ENCODE measurements around the gene NLRC3. TPM values are rescaled to one million over a fixed set of nuclear protein-coding genes. Genes with fewer than 3 reads are reported as not detected.
A peak's percentile ranks its signal among the peaks of the same experiment; 100 is the strongest.
"Not testable (repeated sequence)": the region's sequence is repeated elsewhere in the genome, so short reads cannot be mapped to it uniquely, and the experiment has no call there.

NLRC3 gene, protein sequence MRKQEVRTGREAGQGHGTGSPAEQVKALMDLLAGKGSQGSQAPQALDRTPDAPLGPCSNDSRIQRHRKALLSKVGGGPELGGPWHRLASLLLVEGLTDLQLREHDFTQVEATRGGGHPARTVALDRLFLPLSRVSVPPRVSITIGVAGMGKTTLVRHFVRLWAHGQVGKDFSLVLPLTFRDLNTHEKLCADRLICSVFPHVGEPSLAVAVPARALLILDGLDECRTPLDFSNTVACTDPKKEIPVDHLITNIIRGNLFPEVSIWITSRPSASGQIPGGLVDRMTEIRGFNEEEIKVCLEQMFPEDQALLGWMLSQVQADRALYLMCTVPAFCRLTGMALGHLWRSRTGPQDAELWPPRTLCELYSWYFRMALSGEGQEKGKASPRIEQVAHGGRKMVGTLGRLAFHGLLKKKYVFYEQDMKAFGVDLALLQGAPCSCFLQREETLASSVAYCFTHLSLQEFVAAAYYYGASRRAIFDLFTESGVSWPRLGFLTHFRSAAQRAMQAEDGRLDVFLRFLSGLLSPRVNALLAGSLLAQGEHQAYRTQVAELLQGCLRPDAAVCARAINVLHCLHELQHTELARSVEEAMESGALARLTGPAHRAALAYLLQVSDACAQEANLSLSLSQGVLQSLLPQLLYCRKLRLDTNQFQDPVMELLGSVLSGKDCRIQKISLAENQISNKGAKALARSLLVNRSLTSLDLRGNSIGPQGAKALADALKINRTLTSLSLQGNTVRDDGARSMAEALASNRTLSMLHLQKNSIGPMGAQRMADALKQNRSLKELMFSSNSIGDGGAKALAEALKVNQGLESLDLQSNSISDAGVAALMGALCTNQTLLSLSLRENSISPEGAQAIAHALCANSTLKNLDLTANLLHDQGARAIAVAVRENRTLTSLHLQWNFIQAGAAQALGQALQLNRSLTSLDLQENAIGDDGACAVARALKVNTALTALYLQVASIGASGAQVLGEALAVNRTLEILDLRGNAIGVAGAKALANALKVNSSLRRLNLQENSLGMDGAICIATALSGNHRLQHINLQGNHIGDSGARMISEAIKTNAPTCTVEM
- 10 to 100 TPM; 12.3 to 12.5 TPM for total RNA-seq

DNA sequence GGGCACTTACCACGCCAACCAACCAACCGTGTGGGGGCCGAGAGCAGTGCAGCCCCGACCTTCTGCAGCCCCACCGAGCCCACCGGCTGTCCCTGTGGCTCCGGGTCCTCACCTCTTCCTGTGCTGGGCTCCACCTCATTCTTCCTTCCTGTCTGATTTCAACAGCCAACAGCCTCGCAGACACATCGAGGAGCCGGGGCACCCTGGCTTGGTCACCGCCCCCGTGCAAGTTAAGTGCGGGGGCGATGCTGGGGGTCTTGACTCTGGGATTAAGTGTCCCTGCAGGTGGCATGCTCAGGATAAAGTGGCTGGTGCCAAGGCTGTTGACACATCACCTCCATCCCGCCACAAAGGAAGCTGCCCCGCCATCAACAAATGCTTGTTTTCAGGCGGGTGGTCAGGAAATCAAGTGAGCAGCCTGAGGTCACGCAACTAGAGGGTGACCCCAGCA lies at the start of gene NLRC3:
NLRC3 (minus strand) TSS at position 102 of the 451 bp plus-strand sequence. CDS start 12,367 bp downstream, outside the sequence.
- H3K4me1 Mint-ChIP-seq, result peaks cover 46% of the 10 kb centered on the region

GRCh38 chr16:3625911-3626732 lies 48.9 kb upstream of the NLRC3 start:
- H3K4me3 Mint-ChIP-seq, result no peak overlapping the region
- H3K36me3 Mint-ChIP-seq, result no peaks in the 10 kb centered on the region
- peak overlapping the region; percentile 68 for H3K27ac Mint-ChIP-seq
- DNase-seq, result no peak
- peaks cover 28% of the 10 kb centered on the region for H3K4me1 Mint-ChIP-seq
- H3K27me3 Mint-ChIP-seq, result no peaks in the 10 kb centered on the region
- H3K9me3 Mint-ChIP-seq, result no peaks in the 10 kb centered on the region

More for the DNA sequence above, at the start of gene NLRC3:
- Mint-ChIP-seq H3K27ac (peak within 1 kb of the TSS; percentile 95), H3K27me3 (no peaks in the 10 kb centered on the region), H3K36me3 (peaks cover 14% of the 10 kb centered on the region), H3K9me3 (no peaks in the 10 kb centered on the region), H3K4me3 (peak within 1 kb of the TSS; percentile 94)
- DNase-seq, result peak; percentile 49

DNA sequence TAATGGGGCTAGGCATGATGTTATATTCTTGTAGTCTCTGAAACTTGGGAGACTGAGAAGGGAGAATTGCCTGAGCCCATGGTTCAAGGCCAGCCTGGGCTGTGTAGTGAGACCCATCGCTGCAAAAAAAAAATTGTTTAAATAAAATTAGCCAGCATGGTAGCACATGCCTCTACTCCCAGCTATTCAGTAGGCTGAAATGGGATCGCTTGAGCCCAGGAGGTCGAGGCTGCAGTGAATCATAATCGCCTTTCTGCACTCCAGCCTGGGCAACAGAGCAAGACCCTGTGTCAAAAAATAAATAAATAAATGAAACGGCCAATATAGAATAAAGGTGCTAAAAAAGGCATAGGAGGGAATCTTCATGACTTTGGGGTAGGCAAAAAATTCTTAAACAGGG lies 48.1 kb upstream of the NLRC3 start:
- no peaks in the 10 kb centered on the region for H3K9me3 Mint-ChIP-seq
- no peak for DNase-seq
- H3K27ac Mint-ChIP-seq, result no peak overlapping the region
- H3K27me3 Mint-ChIP-seq, result no peaks in the 10 kb centered on the region
- no peaks in the 10 kb centered on the region for H3K36me3 Mint-ChIP-seq
- peaks cover 28% of the 10 kb centered on the region for H3K4me1 Mint-ChIP-seq
- no peak overlapping the region for H3K4me3 Mint-ChIP-seq

- Mint-ChIP-seq H3K4me3 (no peak overlapping the region), H3K4me1 (peaks cover 30% of the 10 kb centered on the region), H3K9me3 (no peaks in the 10 kb centered on the region), H3K36me3 (peaks cover 2% of the 10 kb centered on the region), H3K27me3 (no peaks in the 10 kb centered on the region), H3K27ac (no peak overlapping the region)
- DNase-seq, result no peak
Observed at GRCh38 chr16:3623642-3624041, 46.4 kb upstream of the NLRC3 start.

GRCh38 chr16:3618769-3619141 lies 41.6 kb upstream of the NLRC3 start:
- Mint-ChIP-seq H3K4me1 (peaks cover 34% of the 10 kb centered on the region), H3K27me3 (no peaks in the 10 kb centered on the region), H3K36me3 (peaks cover 20% of the 10 kb centered on the region), H3K4me3 (no peak overlapping the region), H3K27ac (no peak overlapping the region), H3K9me3 (peaks cover 2% of the 10 kb centered on the region)
- DNase-seq, result no peak

- Mint-ChIP-seq H3K9me3 (peaks cover 2% of the 10 kb centered on the region), H3K4me1 (peaks cover 36% of the 10 kb centered on the region), H3K4me3 (peak overlapping the region; percentile 98), H3K27me3 (no peaks in the 10 kb centered on the region), H3K27ac (peak overlapping the region; percentile 55), H3K36me3 (peaks cover 26% of the 10 kb centered on the region)
- DNase-seq, result no peak
Observed at GRCh38 chr16:3612510-3613466, 35.6 kb upstream of the NLRC3 start.

- no peaks in the 10 kb centered on the region for H3K27me3 Mint-ChIP-seq
Observed at GRCh38 chr16:3611146-3611975, 34.2 kb upstream of the NLRC3 start, which contains the start of gene SLX4. Gene SLX4, minus strand, starts transcription at chr16:3611606. Its CDS starts 2,642 bp downstream, at chr16:3608964.

GRCh38 chr16:3610698-3611145 lies 33.5 kb upstream of the NLRC3 start:
- Mint-ChIP-seq H3K36me3 (peaks cover 18% of the 10 kb centered on the region), H3K9me3 (no peaks in the 10 kb centered on the region), H3K27me3 (no peaks in the 10 kb centered on the region), H3K27ac (peak overlapping the region; percentile 12), H3K4me1 (peaks cover 36% of the 10 kb centered on the region), H3K4me3 (peak overlapping the region; percentile 98)
- DNase-seq, result no peak

More at GRCh38 chr16:3611146-3611975, 34.2 kb upstream of the NLRC3 start, which contains the start of gene SLX4:
- Mint-ChIP-seq H3K4me1 (peaks cover 36% of the 10 kb centered on the region), H3K4me3 (peak within 1 kb of the TSS; percentile 98), H3K27ac (peak within 1 kb of the TSS; percentile 91), H3K9me3 (no peaks in the 10 kb centered on the region), H3K36me3 (peaks cover 18% of the 10 kb centered on the region)
- DNase-seq, result peak; percentile 96

GRCh38 chr16:3609895-3610697 lies 32.9 kb upstream of the NLRC3 start:
- peaks cover 18% of the 10 kb centered on the region for H3K36me3 Mint-ChIP-seq
- H3K4me1 Mint-ChIP-seq, result peaks cover 31% of the 10 kb centered on the region
- H3K9me3 Mint-ChIP-seq, result no peaks in the 10 kb centered on the region
- H3K4me3 Mint-ChIP-seq, result peak overlapping the region; percentile 98
- no peaks in the 10 kb centered on the region for H3K27me3 Mint-ChIP-seq
- no peak for DNase-seq
- H3K27ac Mint-ChIP-seq, result no peak overlapping the region

DNA sequence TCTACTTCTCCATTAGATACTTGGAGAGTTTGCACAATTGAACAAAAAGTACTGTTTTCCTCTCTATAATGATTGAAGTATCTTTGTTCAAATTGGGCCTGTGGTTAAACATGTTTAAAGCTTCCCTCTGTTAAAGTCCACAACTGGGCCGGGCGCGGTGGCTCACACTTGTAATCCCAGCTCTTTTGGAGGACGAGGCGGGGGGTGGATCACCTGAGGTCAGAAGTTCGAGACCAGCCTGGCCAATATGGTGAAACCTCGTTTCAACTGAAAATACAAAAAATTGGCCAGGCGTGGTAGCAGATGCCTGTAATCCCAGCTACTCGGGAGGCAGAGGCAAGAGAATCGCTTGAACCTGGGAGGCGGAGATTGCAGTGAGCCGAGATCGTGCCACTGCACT lies 31.8 kb upstream of the NLRC3 start:
- H3K4me3 Mint-ChIP-seq, H3K27me3 Mint-ChIP-seq, H3K27ac Mint-ChIP-seq, DNase-seq, H3K9me3 Mint-ChIP-seq: not testable (repeated sequence)
- peaks cover 12% of the 10 kb centered on the region for H3K36me3 Mint-ChIP-seq
- H3K4me1 Mint-ChIP-seq, result peaks cover 22% of the 10 kb centered on the region

GRCh38 chr16:3608069-3608468 lies 30.9 kb upstream of the NLRC3 start:
- H3K27ac Mint-ChIP-seq, result no peak overlapping the region
- H3K27me3 Mint-ChIP-seq, result no peaks in the 10 kb centered on the region
- peaks cover 11% of the 10 kb centered on the region for H3K36me3 Mint-ChIP-seq
- H3K9me3 Mint-ChIP-seq, result no peaks in the 10 kb centered on the region
- DNase-seq, result no peak
- H3K4me1 Mint-ChIP-seq, result peaks cover 15% of the 10 kb centered on the region
- H3K4me3 Mint-ChIP-seq, result no peak overlapping the region

- Mint-ChIP-seq H3K4me1 (peaks cover 10% of the 10 kb centered on the region), H3K27ac (no peak overlapping the region), H3K36me3 (peaks cover 9% of the 10 kb centered on the region), H3K4me3 (no peak overlapping the region), H3K27me3 (no peaks in the 10 kb centered on the region), H3K9me3 (no peaks in the 10 kb centered on the region)
- DNase-seq, result no peak
Observed at GRCh38 chr16:3607634-3608033, 30.4 kb upstream of the NLRC3 start.

All from activated naive CD8-positive, alpha-beta T cell treated with anti-CD3 and anti-CD28 coated beads for 36 hours (primary cell).